ENCODE results near the gene PDE1C.
"Not testable (repeated sequence)": the region's sequence is repeated elsewhere in the genome, so short reads cannot be mapped to it uniquely, and the experiment has no call there.

PDE1C gene

DNA sequence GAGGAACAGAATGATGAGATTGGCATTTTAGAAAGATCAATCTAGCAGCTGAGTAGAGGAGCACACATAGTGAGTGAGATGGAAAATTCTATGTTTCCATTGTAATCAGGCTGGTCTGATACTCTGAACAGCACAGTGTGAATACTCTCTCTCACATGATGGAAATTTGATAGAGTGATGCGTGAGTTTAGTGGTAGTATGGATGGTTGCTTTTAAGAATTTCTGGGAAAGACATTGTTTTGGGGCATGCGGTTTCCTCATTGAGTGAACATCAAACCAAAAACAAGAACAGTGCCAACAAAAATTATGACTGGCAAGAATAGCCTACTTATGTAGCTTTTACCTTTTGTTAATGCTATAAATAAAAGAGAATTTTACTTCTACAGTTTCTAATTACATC is 183.2 kb downstream of the PDE1C start:
- no peak for FAIRE-seq

- FAIRE-seq, result no peak
Measured at GRCh38 chr7:31885171-31885570, 185.0 kb downstream of the PDE1C start.

- no peak for FAIRE-seq
Measured at GRCh38 chr7:31883761-31884164, 186.4 kb downstream of the PDE1C start.

GRCh38 chr7:31882187-31882586 is 188.0 kb downstream of the PDE1C start:
- FAIRE-seq, result no peak

DNA sequence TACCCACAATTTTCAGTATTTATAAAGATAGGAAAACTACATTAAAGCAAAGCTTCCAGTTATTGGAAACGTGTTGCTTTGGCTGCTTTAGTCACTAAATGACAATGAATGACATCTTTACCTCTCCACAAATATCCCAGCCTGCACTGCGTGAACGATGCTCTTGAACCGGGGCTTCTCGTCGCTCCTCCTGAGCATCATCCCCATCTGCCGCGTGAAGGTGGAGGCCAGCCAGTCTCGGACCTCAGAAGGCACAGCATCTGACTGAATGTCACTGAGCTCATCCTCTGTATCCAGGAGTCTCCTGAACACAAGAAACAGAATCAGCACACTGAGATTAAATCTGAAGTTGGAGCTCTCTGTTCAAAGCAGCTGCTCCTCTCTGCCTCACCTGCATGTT is 191.3 kb downstream of the PDE1C start:
- FAIRE-seq, result no peak

DNA sequence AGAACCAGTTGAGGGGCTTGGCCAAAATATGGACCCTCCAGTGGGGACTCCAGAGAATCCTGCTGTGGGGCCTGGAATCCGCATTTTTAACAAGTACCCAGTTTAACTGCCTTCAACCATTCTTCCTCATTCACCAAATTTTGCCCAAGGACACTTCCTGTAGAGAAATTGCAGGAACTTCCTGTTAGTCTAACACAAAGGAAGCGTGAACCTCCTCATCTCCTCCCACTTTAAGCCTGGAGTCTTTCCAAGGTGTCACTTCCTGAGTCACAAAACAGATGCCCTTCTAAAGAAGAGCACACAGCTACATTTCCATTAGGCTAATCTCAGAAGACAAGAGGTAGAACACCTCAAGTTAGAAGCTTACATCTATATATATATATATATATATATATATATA is 194.8 kb downstream of the PDE1C start:
- FAIRE-seq, result no peak

GRCh38 chr7:31874631-31875386 is 195.4 kb downstream of the PDE1C start:
- FAIRE-seq, result no peak

GRCh38 chr7:31873816-31874597 is 196.2 kb downstream of the PDE1C start:
- FAIRE-seq, result no peak

- no peak for FAIRE-seq
Measured at GRCh38 chr7:31872545-31873370, 197.4 kb downstream of the PDE1C start.

DNA sequence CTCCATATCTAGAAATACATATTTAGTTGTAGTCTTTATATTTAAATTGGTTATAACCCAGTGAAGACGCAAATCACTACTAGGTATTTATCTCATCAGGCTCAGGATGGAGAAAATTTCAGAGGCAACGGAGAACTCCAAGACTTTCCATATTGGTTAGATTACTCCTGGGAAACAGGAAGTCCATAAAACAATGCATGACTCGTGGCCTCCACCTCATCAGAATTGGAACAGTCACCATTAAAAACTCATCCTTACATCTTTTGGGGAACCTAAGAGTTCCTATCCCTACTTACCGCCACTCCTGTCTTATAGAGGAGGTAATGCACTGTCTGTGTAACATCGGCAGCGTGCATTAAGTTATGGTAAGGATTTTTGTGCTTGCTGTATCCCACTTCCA is 205.6 kb downstream of the PDE1C start:
- FAIRE-seq, result no peak

- FAIRE-seq, result no peak
Measured at GRCh38 chr7:31860925-31861324, 209.3 kb downstream of the PDE1C start.

DNA sequence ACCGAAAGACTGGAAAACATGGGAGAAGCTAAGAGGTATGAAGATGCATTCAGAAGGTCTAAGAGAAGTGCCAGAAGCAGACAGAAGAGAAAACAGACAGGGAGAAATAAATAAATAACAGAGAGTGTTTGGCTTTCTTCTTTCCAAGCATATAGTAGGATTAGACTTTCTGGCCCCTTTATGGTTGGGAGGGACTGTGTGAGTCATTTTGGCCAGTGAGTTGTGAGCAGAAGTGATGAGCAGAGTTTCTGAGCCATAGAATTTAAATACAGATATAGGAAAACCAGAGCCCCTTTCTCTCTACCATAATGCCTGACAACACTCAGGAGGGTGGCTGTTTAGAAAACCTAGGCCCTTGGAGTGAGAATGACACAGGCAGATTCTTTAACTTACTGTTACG is 212.2 kb downstream of the PDE1C start:
- FAIRE-seq, result no peak

DNA sequence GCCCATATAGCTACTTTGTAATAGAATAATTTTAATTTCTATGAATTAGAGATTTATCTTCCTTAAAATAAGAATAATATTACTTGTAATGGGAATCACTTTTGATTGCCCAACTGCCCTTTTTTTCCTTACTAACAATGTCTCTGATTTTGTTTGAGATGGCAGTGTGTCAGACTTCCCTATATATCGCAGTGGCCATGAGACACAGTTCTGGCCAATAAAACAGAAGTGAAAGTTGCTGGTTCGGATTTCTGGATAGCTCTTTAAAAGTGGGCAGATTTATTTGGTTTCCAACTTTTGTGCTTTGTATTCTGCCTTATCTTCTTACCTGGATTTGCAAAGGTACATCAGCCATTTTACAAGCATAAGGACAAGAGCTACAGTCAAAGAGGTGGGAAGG is 213.0 kb downstream of the PDE1C start:
- FAIRE-seq, result no peak

DNA sequence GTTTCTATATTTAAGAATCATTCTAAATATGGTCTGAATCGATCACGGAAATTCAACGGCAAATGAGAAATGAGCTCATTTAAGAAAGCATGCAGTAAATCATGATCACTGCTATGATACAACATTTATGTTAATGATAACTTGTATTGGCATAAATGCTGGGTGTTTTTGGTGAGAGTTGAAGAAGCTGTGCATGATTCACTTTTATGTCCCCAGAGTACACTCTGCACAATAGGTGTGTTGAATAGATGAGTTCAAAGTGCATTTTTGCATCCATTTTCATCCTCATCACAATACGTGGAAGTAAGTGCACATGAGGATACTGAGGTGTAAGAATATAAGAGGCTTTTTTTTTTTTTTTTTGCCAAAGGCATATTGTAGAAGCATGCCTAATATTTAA is 213.9 kb downstream of the PDE1C start:
- FAIRE-seq, result no peak

DNA sequence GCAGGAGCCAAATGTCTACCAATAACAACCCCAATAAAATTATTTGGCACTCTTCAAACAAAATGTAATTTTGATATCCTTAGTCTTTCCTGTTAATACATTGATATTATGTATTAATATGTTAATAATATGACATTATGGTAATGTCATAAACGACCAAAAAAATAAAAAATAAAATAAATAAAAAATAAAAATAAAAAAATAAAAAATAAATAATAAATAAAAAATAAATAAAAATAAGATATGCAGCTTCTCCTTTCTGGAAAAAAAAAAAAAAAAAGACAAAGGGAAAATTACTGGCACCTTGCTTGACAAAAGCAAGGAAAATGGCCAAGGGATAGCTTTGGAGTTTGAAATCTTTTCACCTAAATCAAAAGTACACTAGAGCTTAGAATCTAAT is 214.7 kb downstream of the PDE1C start:
- no peak for FAIRE-seq

- FAIRE-seq, result no peak
Measured at GRCh38 chr7:31853380-31853779, 216.8 kb downstream of the PDE1C start.

- FAIRE-seq, result no peak
Measured at GRCh38 chr7:31852462-31852861, 217.7 kb downstream of the PDE1C start.

DNA sequence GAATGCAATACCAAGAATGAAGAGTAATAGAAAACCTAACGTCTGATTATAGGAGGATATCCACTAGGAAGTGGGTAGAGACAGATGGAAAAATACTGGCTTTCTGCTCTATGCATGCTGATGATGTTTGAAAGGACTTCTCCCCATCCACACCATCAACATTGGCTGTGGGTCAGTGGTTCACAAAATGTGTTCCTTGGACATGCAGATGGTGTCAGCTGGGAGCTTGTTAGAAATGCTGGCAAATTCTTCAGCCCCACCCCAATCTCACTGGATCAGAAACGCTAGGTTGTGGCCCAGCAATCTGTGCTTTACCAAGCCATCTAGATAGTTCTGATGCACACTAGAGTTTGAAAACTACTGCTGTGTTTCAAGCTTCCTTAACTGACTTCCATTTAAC is 219.1 kb downstream of the PDE1C start:
- FAIRE-seq, result no peak

DNA sequence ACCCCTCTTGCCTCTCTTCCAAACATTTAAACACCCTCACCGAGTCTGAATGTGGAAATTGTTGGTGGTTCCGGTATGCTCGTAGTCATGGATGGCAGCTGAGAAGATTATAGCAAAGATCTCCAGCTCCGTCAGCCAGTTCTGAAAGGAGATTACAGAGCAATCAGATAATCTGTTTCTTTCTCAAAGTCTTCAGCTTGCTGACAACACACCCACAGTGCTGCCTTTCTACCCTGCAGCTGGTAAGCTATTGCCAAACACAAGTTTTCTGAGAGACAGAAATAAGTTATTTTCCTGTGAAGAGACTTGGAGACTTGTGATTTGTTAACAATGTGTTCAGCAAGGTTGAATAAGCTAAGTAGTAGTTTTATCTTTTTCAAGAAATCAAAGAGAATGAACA is 219.6 kb downstream of the PDE1C start:
- FAIRE-seq, result no peak

DNA sequence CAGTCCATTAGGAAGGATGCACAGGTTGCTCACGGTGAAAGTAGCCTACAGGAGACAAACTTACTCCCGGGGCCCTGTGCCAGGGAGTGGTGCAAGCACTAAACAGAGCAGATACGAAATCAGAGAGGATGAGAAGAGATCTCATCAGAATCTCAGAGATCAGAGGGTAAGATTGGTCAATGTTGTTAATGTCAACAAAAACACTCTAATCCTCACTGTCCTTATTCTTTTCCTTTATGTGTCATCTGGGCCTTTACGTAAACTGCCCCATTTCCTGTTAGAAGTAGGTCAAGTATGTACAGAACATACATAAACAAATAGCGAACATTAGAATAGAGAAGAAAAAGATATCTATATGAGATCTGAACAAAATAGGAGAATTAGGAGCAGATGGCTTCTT is 220.1 kb downstream of the PDE1C start:
- FAIRE-seq, result no peak

- no peak for FAIRE-seq
Measured at GRCh38 chr7:31835471-31835870, 234.7 kb downstream of the PDE1C start.

GRCh38 chr7:31833625-31834024 is 236.6 kb downstream of the PDE1C start:
- not testable (repeated sequence) for FAIRE-seq

- no peak for FAIRE-seq
Measured at GRCh38 chr7:31828520-31828919, 241.7 kb downstream of the PDE1C start.

GRCh38 chr7:31825576-31825975 is 244.6 kb downstream of the PDE1C start:
- FAIRE-seq, result no peak

All from islet of Langerhans (tissue), 1 donor.